ENCODE measurements around the gene IVNS1ABP. TPM values are rescaled to one million over a fixed set of nuclear protein-coding genes. Genes with fewer than 3 reads are reported as not detected.

IVNS1ABP gene
- total and polyA plus RNA-seq, 7 donors, result 27.6 to 80.6 (median 40.5) TPM

DNA sequence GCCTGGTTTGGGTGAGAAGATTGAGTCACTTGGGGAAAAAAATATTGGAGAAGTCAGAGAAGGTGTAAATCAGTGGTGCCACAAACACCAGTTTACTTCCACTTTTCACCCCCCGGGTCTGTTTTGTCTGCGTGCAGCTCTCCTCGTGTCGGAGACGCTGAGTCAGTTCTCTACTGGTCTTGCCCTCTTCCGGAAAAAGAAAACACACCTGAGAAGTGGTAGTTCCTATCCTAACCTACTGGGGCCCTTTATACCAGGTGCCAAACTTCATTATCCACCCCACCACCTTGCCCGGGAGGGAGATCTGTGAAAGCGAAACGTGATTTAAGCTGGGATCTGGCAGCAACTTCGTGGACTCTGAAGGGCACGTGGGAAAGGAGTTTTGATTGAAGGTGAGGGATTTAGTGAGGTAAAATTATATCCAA lies 855 bp upstream of the IVNS1ABP start:
- WGBS, 3 donors, result 24 to 49% (median 28%) methylated on average over 11 of the region's 11 CpGs
- peak overlapping the region; percentile 91 for H3K27ac ChIP-seq
- H3K9me3 ChIP-seq, result no peaks in the 10 kb centered on the region
- H3K4me1 ChIP-seq, result peaks cover 27% of the 10 kb centered on the region
- ATAC-seq (peak in 2 of 4 donors; percentile 1 to 6), DNase-seq (peak; percentile 14 to 54)
- H3K36me3 ChIP-seq (ENCODE audit: insufficient read depth in 1 of 2, low read depth in 1 of 2), result no peaks in the 10 kb centered on the region
- H3K27me3 ChIP-seq (ENCODE audit: insufficient read depth in 3 of 3, low read length in 2 of 3), result no peaks in the 10 kb centered on the region
- intact Hi-C loops (cut with DNase I), result loop anchor here (5.0 to 10.0 kb wide), 3 partner anchors 279 to 357 kb away; no protein-coding TSS in a partner anchor
- no peak for TF ChIP-seq CTCF (IDR thresholded peaks at IDR 0.05)
- H3K4me3 ChIP-seq, result peak overlapping the region; percentile 92

- Histone ChIP-seq H3K4me3 (peak overlapping the region; percentile 92), H3K27me3 (ENCODE audit: insufficient read depth in 3 of 3, low read length in 2 of 3) (no peaks in the 10 kb centered on the region), H3K9me3 (no peaks in the 10 kb centered on the region), H3K27ac (peak overlapping the region; percentile 91), H3K4me1 (peaks cover 40% of the 10 kb centered on the region), H3K36me3 (ENCODE audit: insufficient read depth in 1 of 2, low read depth in 1 of 2) (no peaks in the 10 kb centered on the region)
- WGBS, 3 donors, result 0 to 1% (median 1%) methylated on average over 65 to 88 of the region's 88 CpGs
- intact Hi-C loops (cut with DNase I), result loop anchor here (5.0 to 10.0 kb wide), 3 partner anchors 281 to 358 kb away; no protein-coding TSS in a partner anchor
- ATAC-seq (peak; percentile 82 to 89 (median 84)), DNase-seq (peak; percentile 96 to 97)
- no peak for TF ChIP-seq CTCF (IDR thresholded peaks at IDR 0.05)
Measured at GRCh38 chr1:185316163-185317033, 645 bp downstream of the IVNS1ABP start.

DNA sequence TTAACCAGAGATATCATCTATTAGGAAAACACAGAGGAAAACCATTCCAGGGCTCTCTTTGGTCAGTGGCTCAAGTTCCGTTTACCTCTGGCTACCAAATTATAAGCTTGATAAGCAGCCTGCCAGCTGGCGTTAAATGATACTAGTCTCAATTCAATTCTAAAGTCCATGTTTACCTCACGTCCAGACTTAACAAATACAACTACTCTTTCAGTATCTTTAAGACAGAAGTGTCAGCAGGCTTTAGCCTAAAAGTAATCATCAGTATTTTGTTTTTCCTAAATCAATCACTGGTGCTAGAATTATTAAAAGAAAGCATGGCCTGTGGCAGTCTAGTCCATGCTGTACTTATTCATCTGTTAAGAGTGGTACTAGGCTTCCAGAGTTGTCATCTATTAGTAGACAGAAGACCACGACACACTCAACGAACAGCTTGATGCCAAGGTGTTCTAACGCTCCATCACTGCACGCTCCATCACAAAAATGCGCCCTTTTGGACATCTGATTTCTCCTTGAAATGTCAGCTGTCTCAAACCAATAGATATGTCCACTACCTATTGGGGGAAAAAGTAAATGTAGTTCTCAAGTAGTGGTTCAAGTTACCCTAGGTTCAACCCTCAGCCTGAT lies 1.5 kb downstream of the IVNS1ABP start:
- Histone ChIP-seq H3K4me3 (peak overlapping the region; percentile 92), H3K36me3 (ENCODE audit: insufficient read depth in 1 of 2, low read depth in 1 of 2) (peaks cover 1 to 5% of the 10 kb centered on the region in 2 donors), H3K9me3 (no peaks in the 10 kb centered on the region), H3K27ac (peak overlapping the region; percentile 91), H3K4me1 (peaks cover 40% of the 10 kb centered on the region), H3K27me3 (ENCODE audit: insufficient read depth in 3 of 3, low read length in 2 of 3) (no peaks in the 10 kb centered on the region)
- ATAC-seq (no peak), DNase-seq (no peak)
- intact Hi-C loops (cut with DNase I), result loop anchor here (5.0 to 10.0 kb wide), 3 partner anchors 282 to 359 kb away; no protein-coding TSS in a partner anchor
- 13 to 22% (median 20%) methylated on average over 8 of the region's 8 CpGs for WGBS, 3 donors
- TF ChIP-seq CTCF (IDR thresholded peaks at IDR 0.05), result no peak

DNA sequence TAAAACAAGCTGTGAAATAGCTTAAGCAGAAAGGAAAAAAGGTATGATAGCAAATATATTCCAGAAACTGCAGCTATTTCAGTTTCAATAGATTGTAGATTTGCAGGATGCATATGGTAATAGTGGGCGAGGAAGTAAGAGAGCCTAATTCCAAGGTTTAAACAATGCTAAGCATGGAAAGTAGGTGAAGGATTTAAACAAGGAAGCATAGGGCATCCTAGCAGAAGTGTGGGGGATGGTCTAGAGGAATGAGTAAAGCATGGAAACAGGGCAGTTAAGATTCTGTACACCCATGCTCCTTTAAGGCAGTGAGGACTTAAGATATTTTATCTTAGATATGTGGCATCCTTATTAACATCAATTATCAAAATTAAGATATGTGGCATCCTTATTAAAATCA lies 2.6 kb downstream of the IVNS1ABP start:
- peaks cover 40% of the 10 kb centered on the region for H3K4me1 ChIP-seq
- no peak for TF ChIP-seq CTCF (IDR thresholded peaks at IDR 0.05)
- no peak for ATAC-seq
- 69 to 78% (median 70%) methylated on average over 1 of the region's 1 CpG for WGBS, 3 donors
- intact Hi-C loops (cut with DNase I), result loop anchor here in 1 of 2 donors (10.0 kb wide), 1 partner anchor 360 kb away; no protein-coding TSS in a partner anchor
- peaks cover 7 to 15% of the 10 kb centered on the region in 2 donors for H3K36me3 ChIP-seq (ENCODE audit: insufficient read depth in 1 of 2, low read depth in 1 of 2)
- DNase-seq, result no peak
- no peaks in the 10 kb centered on the region for H3K9me3 ChIP-seq
- H3K4me3 ChIP-seq, result peak overlapping the region; percentile 92
- no peak overlapping the region for H3K27ac ChIP-seq
- H3K27me3 ChIP-seq (ENCODE audit: insufficient read depth in 3 of 3, low read length in 2 of 3), result no peaks in the 10 kb centered on the region

All from psoas muscle (tissue), 8 donors.